Sigmoid colon (tissue), 4 donors: Measurements from ENCODE around the gene NDFIP1.

Source experiments
- EP300 ChIP-seq, 4 donors: sonication (generic); formaldehyde crosslinking; IDR thresholded peaks; one replicate each; pipeline ENCODE4 v1.6.1; 2017; ENCODE audit warnings: antibody characterized with exemption in 4 of 4
- POLR2A ChIP-seq, 2 donors: fragments of 450-650 bp; IDR thresholded peaks; one replicate each; pipeline ENCODE4 v1.6.1; 2016; ENCODE audit warnings: antibody characterized with exemption in 2 of 2, mild to moderate bottlenecking in 2 of 2, moderate library complexity in 2 of 2

- no peak for TF ChIP-seq EP300 (IDR thresholded peaks at IDR 0.05)
- no peak for TF ChIP-seq POLR2A (IDR thresholded peaks at IDR 0.05)
Measured at GRCh38 chr5:142087920-142088679, 20.5 kb upstream of the NDFIP1 start.
